T-helper 9 cell (primary cell): ENCODE data around the gene TMC8.
A peak's percentile ranks its signal among the peaks of the same experiment; 100 is the strongest.
"Not testable (repeated sequence)": the region's sequence is repeated elsewhere in the genome, so short reads cannot be mapped to it uniquely, and the experiment has no call there.

ENCODE experiments used
- DNase-seq: peaks from one replicate; pipeline ENCODE4 v3.0.0-alpha.2; 2020

Gene TMC8

DNA sequence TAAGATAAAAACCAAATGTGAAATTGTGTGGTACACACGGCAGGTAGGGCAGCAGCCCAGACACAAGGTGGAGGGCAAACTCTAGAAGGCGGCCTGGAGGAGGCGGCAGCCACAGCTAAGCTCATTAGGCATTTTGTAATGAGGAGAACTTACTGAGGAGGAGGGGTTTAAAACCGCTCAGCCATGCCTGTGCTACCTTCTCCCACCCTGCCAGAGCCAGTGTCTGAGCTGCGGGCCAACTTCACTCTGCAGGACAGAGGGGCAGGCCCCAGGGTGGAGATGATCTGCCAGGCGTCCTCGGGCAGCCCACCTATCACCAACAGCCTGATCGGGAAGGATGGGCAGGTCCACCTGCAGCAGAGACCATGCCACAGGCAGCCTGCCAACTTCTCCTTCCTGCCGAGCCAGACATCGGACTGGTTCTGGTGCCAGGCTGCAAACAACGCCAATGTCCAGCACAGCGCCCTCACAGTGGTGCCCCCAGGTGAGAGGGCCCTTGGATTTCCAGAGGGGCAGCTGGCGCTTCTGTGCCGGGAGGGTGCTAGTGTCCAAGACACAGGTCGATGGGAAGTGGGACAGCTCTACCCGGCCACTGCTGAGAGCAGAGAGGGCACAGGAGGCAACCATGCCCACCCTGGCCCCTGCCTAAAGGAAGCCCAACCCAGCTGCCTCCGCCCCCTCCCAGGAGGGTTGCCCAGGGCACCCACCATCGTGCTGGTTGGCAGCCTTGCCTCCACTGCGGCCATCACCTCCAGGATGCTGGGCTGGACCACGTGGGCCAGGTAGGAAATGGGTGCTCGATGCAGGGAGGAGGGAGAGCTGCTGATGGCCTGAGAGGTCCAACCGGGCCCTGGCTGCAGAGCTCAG, 33.5 kb downstream of the TMC8 start:
- DNase-seq, result no peak

GRCh38 chr17:78164748-78165607, 34.4 kb downstream of the TMC8 start:
- no peak for DNase-seq

DNA sequence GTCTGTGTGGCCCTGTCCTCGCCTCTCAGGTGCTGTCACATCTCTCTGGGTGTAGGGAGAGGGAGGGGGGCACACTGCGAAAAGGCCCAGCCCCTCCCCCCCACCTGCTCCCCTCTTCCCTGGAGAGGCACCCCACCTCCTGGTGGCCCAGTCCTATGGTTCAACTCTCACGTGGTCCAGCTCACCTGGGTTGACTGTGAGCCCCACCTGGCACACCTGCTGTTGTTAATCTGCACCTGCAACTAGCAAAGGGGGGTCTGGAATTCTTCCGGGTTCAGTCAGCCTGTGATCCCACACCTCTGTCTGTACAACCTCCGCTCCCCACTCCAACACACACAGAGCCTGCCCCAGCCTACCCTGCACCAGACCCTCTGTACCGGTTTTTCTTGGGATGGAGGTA, 35.8 kb downstream of the TMC8 start:
- no peak for DNase-seq

GRCh38 chr17:78168242-78168902, 37.8 kb downstream of the TMC8 start, which contains the start of gene SYNGR2:
Gene SYNGR2 (plus strand): TSS chr17:78168581. CDS start chr17:78168617, 36 bp downstream.
- peak; percentile 83 for DNase-seq

GRCh38 chr17:78168903-78169793, 38.6 kb downstream of the TMC8 start:
- peak; percentile 65 for DNase-seq

DNA sequence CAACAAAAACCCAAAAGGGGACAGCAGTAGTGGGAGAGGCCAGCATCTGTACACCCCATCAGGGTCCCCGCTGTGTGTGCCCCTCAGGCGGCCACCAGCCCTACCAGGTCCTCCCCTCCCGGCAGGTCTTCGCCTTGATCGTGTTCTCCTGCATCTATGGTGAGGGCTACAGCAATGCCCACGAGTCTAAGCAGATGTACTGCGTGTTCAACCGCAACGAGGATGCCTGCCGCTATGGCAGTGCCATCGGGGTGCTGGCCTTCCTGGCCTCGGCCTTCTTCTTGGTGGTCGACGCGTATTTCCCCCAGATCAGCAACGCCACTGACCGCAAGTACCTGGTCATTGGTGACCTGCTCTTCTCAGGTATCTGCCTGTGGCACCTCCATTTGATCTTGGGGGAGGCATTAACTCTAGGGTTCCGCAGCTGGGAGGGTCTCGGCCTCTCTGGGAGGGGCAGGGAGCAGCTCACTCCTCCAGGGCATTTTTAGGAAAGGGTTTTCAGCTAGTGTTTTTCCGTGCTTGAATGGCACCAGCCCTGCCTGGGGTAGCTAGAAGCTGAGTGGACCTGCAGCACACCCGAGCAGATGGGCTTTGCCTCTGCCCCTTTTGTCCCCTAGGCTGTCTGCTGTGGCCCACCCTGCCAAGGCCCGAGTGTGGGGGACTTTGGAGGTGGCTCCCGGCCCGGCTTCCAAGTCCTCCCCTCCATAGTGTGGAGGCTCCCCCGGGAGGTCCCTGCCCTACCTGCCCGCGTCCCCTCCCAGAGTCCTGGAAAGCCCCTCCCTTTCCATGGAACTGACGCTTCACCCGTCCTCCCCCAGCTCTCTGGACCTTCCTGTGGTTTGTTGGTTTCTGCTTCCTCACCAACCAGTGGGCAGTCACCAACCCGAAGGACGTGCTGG, 40.4 kb downstream of the TMC8 start:
- no peak for DNase-seq

GRCh38 chr17:78171591-78172248, 41.1 kb downstream of the TMC8 start:
- DNase-seq, result not testable (repeated sequence)

DNA sequence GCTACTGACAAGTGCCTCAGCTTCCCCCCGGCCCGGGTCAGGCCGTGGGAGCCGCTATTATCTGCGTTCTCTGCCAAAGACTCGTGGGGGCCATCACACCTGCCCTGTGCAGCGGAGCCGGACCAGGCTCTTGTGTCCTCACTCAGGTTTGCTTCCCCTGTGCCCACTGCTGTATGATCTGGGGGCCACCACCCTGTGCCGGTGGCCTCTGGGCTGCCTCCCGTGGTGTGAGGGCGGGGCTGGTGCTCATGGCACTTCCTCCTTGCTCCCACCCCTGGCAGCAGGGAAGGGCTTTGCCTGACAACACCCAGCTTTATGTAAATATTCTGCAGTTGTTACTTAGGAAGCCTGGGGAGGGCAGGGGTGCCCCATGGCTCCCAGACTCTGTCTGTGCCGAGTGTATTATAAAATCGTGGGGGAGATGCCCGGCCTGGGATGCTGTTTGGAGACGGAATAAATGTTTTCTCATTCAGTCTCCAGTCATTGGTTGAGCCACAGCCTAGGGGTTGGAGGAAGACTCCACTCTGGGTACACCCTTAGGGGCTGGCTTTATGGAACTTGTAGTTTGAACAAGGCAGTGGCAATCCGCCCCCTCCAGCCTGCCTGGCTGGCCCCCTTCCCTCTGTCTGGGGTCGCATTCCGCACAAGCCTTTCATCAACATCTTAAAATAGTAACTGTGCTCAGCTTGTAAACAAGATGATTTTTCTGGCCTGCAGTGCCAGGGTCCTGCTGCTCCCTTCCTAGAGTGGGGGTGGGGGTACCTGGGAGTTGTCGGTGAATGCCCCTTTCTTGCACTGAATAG, 41.9 kb downstream of the TMC8 start:
- no peak for DNase-seq

- DNase-seq, result no peak
These were observed 42.6 kb downstream of the TMC8 start for GRCh38 chr17:78173097-78173715.

GRCh38 chr17:78174346-78174869, 43.8 kb downstream of the TMC8 start:
- DNase-seq, result no peak

DNA sequence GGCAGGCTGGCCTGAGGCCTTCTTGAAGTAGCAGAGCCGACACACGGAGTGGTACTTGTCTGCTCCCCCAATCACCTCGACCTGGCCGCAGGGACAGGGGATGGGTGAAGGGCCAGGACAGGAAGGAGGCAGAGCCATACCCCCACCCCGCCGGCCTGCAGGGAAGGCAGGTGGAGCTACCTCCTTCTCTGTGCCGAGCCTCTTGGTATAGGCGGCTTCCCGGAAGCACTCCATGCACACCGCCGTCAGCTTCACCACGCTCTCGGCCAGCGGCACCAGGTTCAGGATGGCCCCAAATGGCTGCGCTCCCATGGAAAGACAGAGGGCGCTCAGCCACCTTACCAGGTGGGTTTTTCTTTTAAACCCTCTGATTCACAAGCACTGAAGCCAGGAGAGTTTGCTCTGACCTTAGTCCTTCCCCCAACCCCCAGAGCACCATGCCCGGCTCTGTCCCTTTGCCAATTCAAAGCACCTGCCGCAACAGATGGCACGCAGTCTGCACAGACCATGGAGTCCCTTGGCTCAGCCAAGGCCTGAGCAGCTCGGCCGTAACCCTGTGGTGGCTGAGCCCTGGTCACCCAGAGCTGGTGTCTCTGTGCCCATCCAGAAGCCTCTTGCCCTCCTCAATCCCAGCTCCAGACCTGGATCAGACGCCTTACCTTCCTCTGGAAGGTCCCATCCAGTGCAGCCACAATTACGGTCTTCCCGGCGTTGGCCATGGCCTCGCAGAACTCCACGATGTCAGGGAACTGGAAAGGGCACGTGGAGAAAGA, 44.5 kb downstream of the TMC8 start:
- DNase-seq, result no peak

DNA sequence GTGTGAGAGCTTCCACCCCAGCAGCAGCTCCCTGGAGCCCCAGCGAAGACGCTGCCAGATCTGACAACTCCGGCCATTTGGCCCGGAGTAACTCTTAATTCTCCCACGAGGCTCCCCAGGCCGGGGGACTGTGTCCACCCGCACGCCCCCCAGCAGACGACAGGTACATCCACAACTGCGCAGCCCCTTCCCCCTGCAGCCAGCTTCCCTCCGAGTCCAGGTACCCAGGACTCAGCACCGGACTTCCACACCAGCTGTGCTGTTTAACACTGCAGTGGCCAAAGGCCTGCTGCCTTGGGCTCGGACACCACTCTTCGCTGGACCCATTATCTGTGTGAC, 45.0 kb downstream of the TMC8 start:
- no peak for DNase-seq

- DNase-seq, result peak; percentile 67
These were observed 46.0 kb downstream of the TMC8 start for GRCh38 chr17:78176548-78177025.

DNA sequence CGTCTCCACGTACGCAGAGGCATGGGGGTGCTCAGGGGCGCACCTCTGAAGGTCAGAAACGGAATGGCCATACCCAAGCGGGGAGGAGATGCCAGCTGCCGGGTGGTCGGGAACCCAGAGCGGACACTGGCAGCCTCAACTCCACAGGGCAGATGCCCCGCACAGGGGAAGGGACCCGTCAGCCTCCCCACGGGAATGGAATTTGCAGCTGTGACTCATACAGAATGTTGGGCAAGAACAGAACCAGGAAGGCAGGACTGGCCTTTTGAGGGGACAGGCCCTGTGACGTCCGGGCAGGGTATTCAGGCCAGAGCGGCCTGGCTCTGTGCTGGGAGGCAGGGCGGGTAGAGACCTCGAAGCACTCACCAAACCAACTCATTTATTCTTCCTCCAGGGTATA, 48.8 kb downstream of the TMC8 start:
- DNase-seq, result no peak

- DNase-seq, result no peak
These were observed 49.5 kb downstream of the TMC8 start for GRCh38 chr17:78180083-78180482.

DNA sequence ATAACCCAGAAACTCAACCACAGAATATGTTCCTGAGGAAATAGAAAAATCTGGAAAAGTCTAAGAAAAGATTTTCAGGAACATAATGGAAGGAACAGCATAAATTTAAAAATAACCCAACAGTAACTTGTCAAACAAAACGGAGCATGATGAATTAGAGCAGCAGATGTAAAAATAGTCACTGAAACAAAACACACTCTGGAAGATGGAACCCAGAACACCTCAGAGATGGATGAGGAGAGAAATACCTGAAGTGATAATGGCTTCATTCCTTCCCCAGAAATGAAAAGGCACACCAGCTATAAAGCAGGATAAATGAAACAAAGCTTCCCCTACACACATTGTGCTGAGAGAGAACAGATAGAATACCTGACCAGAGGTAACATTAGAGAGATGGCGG, 49.9 kb downstream of the TMC8 start:
- DNase-seq, result no peak

DNA sequence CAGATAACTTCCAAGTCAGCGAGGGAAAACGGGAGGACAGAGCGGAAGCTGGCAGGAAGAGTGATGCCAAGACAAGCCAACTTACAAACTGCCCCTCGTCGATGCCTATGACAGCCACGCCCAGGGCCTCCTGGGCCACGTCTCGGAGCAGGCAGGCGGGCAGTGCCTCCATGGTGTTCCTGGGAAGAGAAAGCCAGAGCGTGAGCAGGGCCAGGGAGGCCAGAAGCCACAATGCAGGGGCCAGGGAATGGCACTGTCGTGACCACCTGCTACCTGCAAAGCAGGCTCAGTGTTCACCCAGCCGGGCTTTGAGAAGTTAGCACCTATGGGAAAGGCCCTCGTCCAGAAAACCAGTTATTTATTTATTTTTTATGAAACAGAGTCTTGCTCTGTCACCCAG, 51.9 kb downstream of the TMC8 start:
- DNase-seq, result no peak

GRCh38 chr17:78183916-78184315, 53.3 kb downstream of the TMC8 start:
- no peak for DNase-seq
